Upper lobe of left lung (tissue), 6 donors: ENCODE data around the gene SLC25A39. TPM values are rescaled to one million over a fixed set of nuclear protein-coding genes. Genes with fewer than 3 reads are reported as not detected.

Experiments
- ATAC-seq, 2 donors: fragments of 200-7000 bp; cut with Tn5 transposase; one replicate each; pipeline ENCODE4 v1.9.1; 2022; ENCODE audit warnings: mild to moderate bottlenecking in 2 of 2, moderate library complexity in 2 of 2; ENCODE audit not compliant: low FRiP score in 2 of 2
- DNase-seq, 2 donors: peaks; one replicate each; pipeline ENCODE4 v3.0.0-alpha.2; 2019 to 2020
- H3K27ac ChIP-seq, 4 donors: fragments of 200-600 bp; sonication (generic); one replicate each; pipeline ENCODE4 v1.5.1; 2016 to 2019
- H3K27me3 ChIP-seq, 4 donors: fragments of 200-600 bp; sonication (generic); one replicate each; pipeline ENCODE4 v1.5.1; 2017 to 2019
- H3K36me3 ChIP-seq, 4 donors: fragments of 200-600 bp; sonication (generic); one replicate each; pipeline ENCODE4 v1.5.1; 2016 to 2019
- H3K4me1 ChIP-seq, 4 donors: fragments of 200-600 bp; sonication (generic); one replicate each; pipeline ENCODE4 v1.5.1; 2018 to 2019
- H3K4me3 ChIP-seq, 4 donors: fragments of 200-600 bp; sonication (generic); one replicate each; pipeline ENCODE4 v1.5.1; 2017 to 2019; ENCODE audit warnings: mild to moderate bottlenecking in 2 of 4, moderate library complexity in 1 of 4
- H3K9me3 ChIP-seq, 4 donors: fragments of 200-600 bp; sonication (generic); one replicate each; pipeline ENCODE4 v1.5.1; 2018 to 2019
- EP300 ChIP-seq, 4 donors: sonication (generic); formaldehyde crosslinking; IDR thresholded peaks; one replicate each; pipeline ENCODE4 v1.5.1; 2017; ENCODE audit warnings: antibody characterized with exemption in 4 of 4, control low read depth in 2 of 4
- POLR2A ChIP-seq, 4 donors: fragments of 450-650 bp; IDR thresholded peaks; one replicate each; pipeline ENCODE4 v1.5.1; 2016 to 2017; ENCODE audit warnings: antibody characterized with exemption in 4 of 4, mild to moderate bottlenecking in 2 of 4
- POLR2AphosphoS5 ChIP-seq, 2 donors: sonication (generic); formaldehyde crosslinking; IDR thresholded peaks; one replicate each; pipeline ENCODE4 v1.5.1; 2017; ENCODE audit warnings: antibody characterized with exemption in 2 of 2
- WGBS, 2 donors: methylation state at CpG; one replicate each; pipeline ENCODE4 v1.1.5; 2017 to 2018; 5-methylcytosine and 5-hydroxymethylcytosine counted together
- total RNA-seq, 6 donors: library from RNA; depleted of rRNA in 4 of 6; stranded (reverse); fragments of >200 nt in 4 of 6; gene quantifications; one replicate each; pipeline versions ENCODE4 v1.1.0 to v1.2.1, GENCODE V29; 2016 to 2021
- TF ChIP-seq, protein P1 (sequence below), 6 experiments: fragments of 450-650 bp in 4 of 6; fragments of 200-600 bp in 2 of 6; sonication (generic) in 2 of 6; IDR thresholded peaks; one replicate each; pipeline ENCODE4 v1.5.1; 2016 to 2019; ENCODE audit warnings: antibody characterized with exemption in 6 of 6
- donor health status: DM: no; HTN: no; CAD: no; lungs with moderate emphysema.
- donor health status: DM: no; HTN: yes; CAD: no; lungs with severe emphysema.

Gene SLC25A39
- total RNA-seq, 6 donors from 2014 or later: 56.8 to 144 (median 98.6) TPM

DNA sequence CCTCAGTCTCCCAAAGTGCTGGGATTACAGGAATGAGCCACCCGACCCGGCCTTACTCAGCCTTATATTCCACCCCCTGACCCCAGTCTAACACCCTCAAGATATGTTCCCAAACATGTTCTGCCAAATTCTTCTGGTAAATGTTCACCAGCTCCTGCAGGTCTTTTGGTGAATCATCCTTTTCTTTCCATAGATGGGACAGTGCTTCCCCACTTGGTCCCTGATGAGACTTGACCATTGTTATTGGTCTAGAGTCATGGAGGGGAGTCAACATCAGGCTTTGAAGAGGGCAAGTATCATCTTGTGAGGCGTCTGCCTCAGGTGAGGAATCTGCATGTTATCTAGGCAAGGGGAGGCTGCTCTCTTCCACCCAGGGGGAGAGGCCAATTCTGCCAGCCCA lies 26.6 kb downstream of the SLC25A39 start:
- no peak for DNase-seq
- TF ChIP-seq EP300 (IDR thresholded peaks at IDR 0.05) (no peak), POLR2A (IDR thresholded peaks at IDR 0.05) (no peak), POLR2AphosphoS5 (IDR thresholded peaks at IDR 0.05) (no peak)
- TF ChIP-seq, protein P1, sequence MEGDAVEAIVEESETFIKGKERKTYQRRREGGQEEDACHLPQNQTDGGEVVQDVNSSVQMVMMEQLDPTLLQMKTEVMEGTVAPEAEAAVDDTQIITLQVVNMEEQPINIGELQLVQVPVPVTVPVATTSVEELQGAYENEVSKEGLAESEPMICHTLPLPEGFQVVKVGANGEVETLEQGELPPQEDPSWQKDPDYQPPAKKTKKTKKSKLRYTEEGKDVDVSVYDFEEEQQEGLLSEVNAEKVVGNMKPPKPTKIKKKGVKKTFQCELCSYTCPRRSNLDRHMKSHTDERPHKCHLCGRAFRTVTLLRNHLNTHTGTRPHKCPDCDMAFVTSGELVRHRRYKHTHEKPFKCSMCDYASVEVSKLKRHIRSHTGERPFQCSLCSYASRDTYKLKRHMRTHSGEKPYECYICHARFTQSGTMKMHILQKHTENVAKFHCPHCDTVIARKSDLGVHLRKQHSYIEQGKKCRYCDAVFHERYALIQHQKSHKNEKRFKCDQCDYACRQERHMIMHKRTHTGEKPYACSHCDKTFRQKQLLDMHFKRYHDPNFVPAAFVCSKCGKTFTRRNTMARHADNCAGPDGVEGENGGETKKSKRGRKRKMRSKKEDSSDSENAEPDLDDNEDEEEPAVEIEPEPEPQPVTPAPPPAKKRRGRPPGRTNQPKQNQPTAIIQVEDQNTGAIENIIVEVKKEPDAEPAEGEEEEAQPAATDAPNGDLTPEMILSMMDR (IDR thresholded peaks at IDR 0.05): no peak
- Histone ChIP-seq H3K27ac (no peak overlapping the region), H3K4me3 (no peak overlapping the region), H3K9me3 (no peaks in the 10 kb centered on the region), H3K36me3 (no peaks in the 10 kb centered on the region), H3K27me3 (no peaks in the 10 kb centered on the region), H3K4me1 (no peaks in the 10 kb centered on the region)
- WGBS, 2 donors: 85 to 90% methylated on average over 3 of the region's 3 CpGs
- ATAC-seq: no peak

DNA sequence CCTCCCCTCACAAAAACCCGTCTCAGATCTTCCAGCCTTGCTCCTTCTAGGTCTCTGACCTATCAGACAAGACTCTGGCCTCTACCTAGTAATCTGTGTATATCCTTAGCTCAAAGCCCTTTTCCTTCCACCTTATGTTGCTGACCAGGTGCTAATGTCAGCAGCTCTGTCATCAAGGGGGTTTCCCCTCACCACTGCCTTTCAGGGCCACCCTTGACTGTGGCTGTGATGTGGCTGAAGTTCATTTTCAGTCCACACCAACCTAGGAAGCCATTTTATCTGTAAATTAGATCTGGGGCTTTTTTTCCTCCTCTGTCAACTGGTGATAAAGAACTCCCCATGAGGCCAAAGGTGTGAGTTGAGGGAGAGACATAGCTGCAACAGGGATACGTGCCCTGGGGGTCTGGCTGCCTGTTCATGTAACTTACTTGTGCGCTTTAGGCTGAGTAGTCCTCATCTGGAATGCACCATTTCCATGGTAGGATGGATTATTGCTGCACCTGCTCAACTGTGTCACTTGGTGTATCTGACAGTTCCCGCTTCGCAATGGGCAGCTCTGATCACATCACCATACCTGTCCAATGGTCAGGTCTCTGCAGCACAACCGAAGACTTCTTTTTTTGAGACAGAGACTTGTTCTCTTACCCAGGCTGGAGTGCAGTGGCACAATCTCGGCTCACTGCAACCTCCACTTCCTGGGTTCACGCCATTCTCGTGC lies 31.0 kb downstream of the SLC25A39 start:
- Histone ChIP-seq H3K9me3 (no peaks in the 10 kb centered on the region), H3K4me1 (no peaks in the 10 kb centered on the region), H3K36me3 (no peaks in the 10 kb centered on the region), H3K4me3 (no peak overlapping the region), H3K27ac (no peak overlapping the region), H3K27me3 (no peaks in the 10 kb centered on the region)
- DNase-seq (no peak), ATAC-seq (no peak)
- no peak for TF ChIP-seq EP300 (IDR thresholded peaks at IDR 0.05)
- no peak for TF ChIP-seq POLR2AphosphoS5 (IDR thresholded peaks at IDR 0.05)
- TF ChIP-seq POLR2A (IDR thresholded peaks at IDR 0.05): no peak
- TF ChIP-seq, protein P1 (IDR thresholded peaks at IDR 0.05): no peak
- WGBS, 2 donors: 85 to 87% methylated on average over 9 of the region's 9 CpGs

DNA sequence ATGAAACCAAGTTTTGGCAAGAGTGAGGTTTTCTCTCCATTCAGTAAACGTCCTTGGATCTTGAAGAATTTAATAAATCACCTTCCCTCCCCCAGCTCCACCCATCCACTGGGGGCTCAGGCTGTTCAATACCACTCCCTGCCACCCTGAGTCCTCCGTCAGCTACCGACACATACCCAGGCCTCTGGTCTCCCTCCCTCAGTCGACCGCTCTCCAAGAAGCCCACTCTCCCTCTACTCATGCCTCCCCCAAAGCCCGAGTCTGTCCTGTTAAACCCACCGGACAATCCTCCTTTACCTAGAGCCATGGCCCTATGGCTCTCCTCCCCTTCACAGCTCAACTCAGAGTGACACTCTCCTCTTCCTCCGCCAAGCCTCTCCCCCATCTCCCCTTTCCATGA lies 37.0 kb downstream of the SLC25A39 start:
- Histone ChIP-seq H3K27me3 (no peaks in the 10 kb centered on the region), H3K4me1 (no peaks in the 10 kb centered on the region), H3K27ac (no peak overlapping the region), H3K36me3 (no peaks in the 10 kb centered on the region), H3K9me3 (no peaks in the 10 kb centered on the region), H3K4me3 (no peak overlapping the region)
- no peak for ATAC-seq
- WGBS, 2 donors: 71 to 75% methylated on average over 8 of the region's 8 CpGs
- no peak for DNase-seq
- TF ChIP-seq EP300 (IDR thresholded peaks at IDR 0.05): no peak
- TF ChIP-seq, protein P1 (IDR thresholded peaks at IDR 0.05): no peak
- TF ChIP-seq POLR2A (IDR thresholded peaks at IDR 0.05): no peak
- no peak for TF ChIP-seq POLR2AphosphoS5 (IDR thresholded peaks at IDR 0.05)

DNA sequence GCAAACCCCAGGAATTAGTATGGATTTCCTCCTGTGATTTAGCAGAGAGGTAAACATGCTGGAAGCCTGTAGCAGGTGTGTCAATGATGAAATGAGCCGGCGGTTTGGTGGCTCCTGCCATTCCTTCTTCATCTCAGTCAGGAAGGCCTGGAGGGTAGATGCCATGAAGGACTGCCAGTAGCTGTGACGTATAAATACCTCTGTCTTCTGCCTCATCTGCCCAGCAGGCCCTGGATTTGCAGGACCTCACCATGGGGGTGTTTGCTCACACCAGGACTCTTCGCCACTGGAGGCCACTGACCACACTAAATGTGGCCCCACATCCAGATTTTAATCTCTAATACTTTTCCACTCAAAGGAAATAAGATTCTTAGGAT lies 40.6 kb downstream of the SLC25A39 start:
- H3K27ac ChIP-seq: no peak overlapping the region
- 88 to 96% methylated on average over 4 of the region's 4 CpGs for WGBS, 2 donors
- H3K4me3 ChIP-seq: no peak overlapping the region
- no peaks in the 10 kb centered on the region for H3K9me3 ChIP-seq
- peaks cover 13 to 18% (median 17%) of the 10 kb centered on the region in 4 donors for H3K4me1 ChIP-seq
- TF ChIP-seq, protein P1 (IDR thresholded peaks at IDR 0.05): no peak
- TF ChIP-seq POLR2A (IDR thresholded peaks at IDR 0.05): no peak
- H3K36me3 ChIP-seq: no peaks in the 10 kb centered on the region
- no peak for DNase-seq
- no peak for ATAC-seq
- H3K27me3 ChIP-seq: no peaks in the 10 kb centered on the region
